A549 (cell line): ENCODE results near the gene UQCC3. TPM values are rescaled to one million over a fixed set of nuclear protein-coding genes. Genes with fewer than 3 reads are reported as not detected.

Source experiments
- ATAC-seq, 2 experiments: fragments of 200-7000 bp in 1 of 2; fragments of >200 bp in 1 of 2; cut with Nextera tagmentation in 1 of 2; cut with Tn5 transposase in 1 of 2; 3 replicates each; pipeline versions ENCODE4 v1.8.0 to v1.9.1; 2018 to 2020; ENCODE audit warnings: mild to moderate bottlenecking in 1 of 2, moderate library complexity in 1 of 2
- CTCF ChIA-PET: fragments of 300-600 bp; sonication (Branson Sonifier 250); formaldehyde crosslinking; extraction: SDS; loops from one replicate; lab custom pipeline; 2021; ENCODE audit warnings: antibody characterized with exemption, inconsistent platforms; lab: Yijun Ruan, JAX
- POLR2A ChIA-PET: fragments of 350-600 bp; formaldehyde crosslinking; extraction: SDS; loops from one replicate; lab custom pipeline; 2021; ENCODE audit warnings: antibody characterized with exemption, inconsistent platforms; lab: Yijun Ruan, JAX
- DNase-seq, 2 experiments: peaks; one replicate each; pipeline versions ENCODE4 v3.0.0 to v3.0.0-alpha.2; 2011 to 2016; ENCODE audit warnings: low read depth in 1 of 2, low spot score in 1 of 2
- FAIRE-seq: peaks from 2 replicates; lab custom pipeline; 2011; peaks lifted over from hg19 to GRCh38; lab: Jason Lieb, UNC
- H3K27ac ChIP-seq, 2 experiments: fragments of >200 bp; sonication (Bioruptor Twin); formaldehyde crosslinking; 3 replicates each; pipeline ENCODE4 v1.5.1; 2016 to 2017
- H3K4me1 ChIP-seq: fragments of >200 bp; sonication (Bioruptor Twin); formaldehyde crosslinking; 3 replicates; pipeline ENCODE4 v1.6.1; 2016
- H3K4me2 ChIP-seq: fragments of >200 bp; sonication (Bioruptor Twin); formaldehyde crosslinking; 3 replicates; pipeline ENCODE4 v1.6.1; 2016
- H3K4me3 ChIP-seq: fragments of >200 bp; sonication (Bioruptor Twin); formaldehyde crosslinking; 3 replicates; pipeline ENCODE4 v1.5.1; 2016
- H3K9me3 ChIP-seq: fragments of >200 bp; sonication (Bioruptor Twin); formaldehyde crosslinking; 3 replicates; pipeline ENCODE4 v1.6.1; 2016
- BCL3 ChIP-seq: fragments of >200 bp; sonication (Bioruptor Twin); formaldehyde crosslinking; IDR thresholded peaks from 3 replicates; pipeline ENCODE4 v1.6.1; 2016
- CHD4 ChIP-seq: fragments of 200-600 bp; sonication (generic); IDR thresholded peaks from 2 replicates; pipeline ENCODE4 v1.6.1; 2016; ENCODE audit warnings: antibody characterized with exemption, mild to moderate bottlenecking, borderline replicate concordance
- ELK1 ChIP-seq: fragments of 150-350 bp; IDR thresholded peaks from 2 replicates; pipeline ENCODE4 v1.6.1; 2014; ENCODE audit warnings: low read depth, mild to moderate bottlenecking, low read length
- FOSL2 ChIP-seq, 2 experiments: fragments of 450-650 bp in 1 of 2; fragments of >200 bp in 1 of 2; sonication (Bioruptor Twin) in 1 of 2; formaldehyde crosslinking; IDR thresholded peaks; 2 replicates each; pipeline versions ENCODE4 v1.5.0 to v1.6.1; 2016 to 2020; ENCODE audit warnings: mild to moderate bottlenecking in 1 of 2, moderate library complexity in 1 of 2
- FOXS1 ChIP-seq: fragments of 250-450 bp; sonication (Bioruptor Pico); IDR thresholded peaks from 2 replicates; pipeline ENCODE4 v1.5.0; 2020; ENCODE audit warnings: mild to moderate bottlenecking, moderate library complexity
- GATA3 ChIP-seq: IDR thresholded peaks from 2 replicates; pipeline ENCODE4 v1.6.1; 2012; ENCODE audit warnings: borderline replicate concordance
- HEYL ChIP-seq: fragments of 250-450 bp; sonication (Bioruptor Pico); IDR thresholded peaks from 2 replicates; pipeline ENCODE4 v1.8.0; 2021; ENCODE audit warnings: mild to moderate bottlenecking, moderate library complexity
- HOXB13 ChIP-seq: fragments of 250-450 bp; sonication (Bioruptor Pico); IDR thresholded peaks from 2 replicates; pipeline ENCODE4 v1.5.0; 2020; ENCODE audit warnings: low read depth, mild to moderate bottlenecking, moderate library complexity
- HOXB5 ChIP-seq: fragments of 250-450 bp; sonication (Bioruptor Pico); IDR thresholded peaks from 2 replicates; pipeline ENCODE4 v1.5.0; 2020; ENCODE audit warnings: mild to moderate bottlenecking, moderate library complexity
- JUN ChIP-seq, 2 experiments: fragments of >200 bp; sonication (Bioruptor Twin); formaldehyde crosslinking; IDR thresholded peaks; 2 replicates in 1 of 2; 3 replicates in 1 of 2; pipeline ENCODE4 v1.6.1; 2016 to 2017
- JUNB ChIP-seq: fragments of >200 bp; sonication (Bioruptor Twin); formaldehyde crosslinking; IDR thresholded peaks from 2 replicates; pipeline ENCODE4 v1.6.1; 2016
- KDM1A ChIP-seq: fragments of 200-600 bp; sonication (generic); IDR thresholded peaks from 2 replicates; pipeline ENCODE4 v1.6.1; 2016; ENCODE audit warnings: low read depth, mild to moderate bottlenecking
- KDM5A ChIP-seq: fragments of 200-600 bp; sonication (generic); IDR thresholded peaks from 2 replicates; pipeline ENCODE4 v1.6.1; 2016; ENCODE audit warnings: antibody characterized with exemption, mild to moderate bottlenecking
- NPAS2 ChIP-seq: fragments of 250-450 bp; sonication (Bioruptor Pico); IDR thresholded peaks from 2 replicates; pipeline ENCODE4 v1.8.0; 2022; ENCODE audit warnings: mild to moderate bottlenecking, moderate library complexity, borderline replicate concordance
- PHF8 ChIP-seq: fragments of 200-600 bp; sonication (generic); IDR thresholded peaks from 2 replicates; pipeline ENCODE4 v1.6.1; 2016; ENCODE audit warnings: low read depth, mild to moderate bottlenecking, antibody characterized with exemption, moderate library complexity, borderline replicate concordance
- POLR2A ChIP-seq: IDR thresholded peaks from 2 replicates; pipeline ENCODE4 v1.6.1; 2012; ENCODE audit warnings: mild to moderate bottlenecking, low read length
- RAD21 ChIP-seq, 2 experiments: fragments of >200 bp in 1 of 2; sonication (Bioruptor Twin) in 1 of 2; formaldehyde crosslinking in 1 of 2; IDR thresholded peaks in 1 of 2; conservative IDR thresholded peaks in 1 of 2; 2 replicates in 1 of 2; 3 replicates in 1 of 2; pipeline ENCODE4 v1.6.1; 2012 to 2018; ENCODE audit warnings: inconsistent platforms in 1 of 2
- RCOR1 ChIP-seq: fragments of 150-350 bp; IDR thresholded peaks from 2 replicates; pipeline ENCODE4 v1.6.1; 2014; ENCODE audit warnings: antibody characterized with exemption, low read length, low read depth
- REST ChIP-seq: fragments of 200-600 bp; sonication (generic); IDR thresholded peaks from 2 replicates; pipeline ENCODE4 v1.6.1; 2016; ENCODE audit warnings: antibody characterized with exemption, mild to moderate bottlenecking, moderate library complexity
- ZSCAN20 ChIP-seq: fragments of 250-450 bp; sonication (Bioruptor Pico); IDR thresholded peaks from 2 replicates; pipeline ENCODE4 v1.8.0; 2022; ENCODE audit warnings: mild to moderate bottlenecking, moderate library complexity
- WGBS: methylation state at CpG from one replicate; pipeline ENCODE4 v1.1.6; 2017; ENCODE audit errors: missing lambda C conversion rate; 5-methylcytosine and 5-hydroxymethylcytosine counted together
- polyA plus RNA-seq, 4 experiments: library from polyadenylated mRNA; depleted of rRNA in 3 of 4; stranded (reverse); fragments of >200 nt; fragmentation: RNase III in 1 of 4; extraction: RNeasy Plus Mini Kit Qiagen cat#74134 plus additional on column Dnase treatment in 1 of 4; gene quantifications; 2 replicates in 3 of 4; 3 replicates in 1 of 4; pipeline ENCODE4 v1.2.3, GENCODE V29; 2011 to 2017

UQCC3 gene
- polyA plus RNA-seq, 2 of the 4 experiments (the other 2 are of a cell fraction) = 20.2 to 27.8 TPM

- 86% methylated on average over 2 of the region's 2 CpGs for WGBS
- no peak overlapping the region for H3K4me3 ChIP-seq
- peaks cover 32% of the 10 kb centered on the region for H3K4me1 ChIP-seq
- peak overlapping the region; percentile 78 for H3K4me2 ChIP-seq
- CTCF ChIA-PET = interaction anchor here (0.5 to 6.5 kb wide), 10 partner anchors 9 to 65 kb away, joined by 3 to 30 read pairs (median 4); partner anchors contain the start of gene LRRN4CL
- ATAC-seq (no peak), FAIRE-seq (no peak), DNase-seq (no peak)
- TF ChIP-seq CHD4 (no peak), RCOR1 (no peak), HOXB5 (no peak), PHF8 (no peak), RAD21 (conservative IDR thresholded peaks at IDR 0.05 in 1 of 2, IDR thresholded peaks at IDR 0.05 in 1 of 2) (no peak), JUNB (no peak), JUN (IDR thresholded peaks at IDR 0.05) (no peak; a peak in 1 of 5 replicates), ELK1 (no peak), BCL3 (0 out of 3 replicates have a peak, but pooled peaks have one; percentile 46), ZSCAN20 (CRISPR knock-in tag) (no peak), NPAS2 (CRISPR knock-in tag) (no peak), HOXB13 (CRISPR knock-in tag) (no peak), POLR2A (peak; percentile 4; the same call in 1 of the 2 replicates), FOXS1 (CRISPR knock-in tag) (no peak), HEYL (CRISPR knock-in tag) (no peak), FOSL2 (IDR thresholded peaks at IDR 0.05) (no peak), FOSL2 (CRISPR knock-in tag; IDR thresholded peaks at IDR 0.05) (no peak), REST (no peak), KDM5A (no peak), KDM1A (no peak), GATA3 (peak; percentile 15; the same call in 1 of the 2 replicates)
- POLR2A ChIA-PET = interaction anchor here (0.7 to 5.5 kb wide), 9 partner anchors 8 to 174 kb away, joined by 3 to 91 read pairs (median 5); partner anchors contain the start of genes HNRNPUL2, INTS5, TTC9C and TUT1
- H3K27ac ChIP-seq = peak overlapping the region; percentile 93 to 96; a peak in 4 of 6 replicates
- H3K9me3 ChIP-seq = no peaks in the 10 kb centered on the region
These were observed 4.0 kb upstream of the UQCC3 start for GRCh38 chr11:62667460-62667859.
